Testis (tissue), 2 donors: ENCODE measurements around the gene PCCB.

Experiments used
- CTCF ChIP-seq, 3 experiments: fragments of 450-650 bp in 2 of 3; fragments of 200-600 bp in 1 of 3; sonication (generic) in 1 of 3; IDR thresholded peaks; one replicate each; pipeline ENCODE4 v1.5.1; 2016 to 2019; ENCODE audit warnings: antibody characterized with exemption in 3 of 3, mild to moderate bottlenecking in 2 of 3, moderate library complexity in 1 of 3
- POLR2A ChIP-seq: fragments of 450-650 bp; IDR thresholded peaks from one replicate; pipeline ENCODE4 v1.6.1; 2017; ENCODE audit warnings: antibody characterized with exemption, mild to moderate bottlenecking, moderate library complexity

GRCh38 chr3:136277634-136278033, 27.5 kb downstream of the PCCB start:
- no peak for TF ChIP-seq CTCF (IDR thresholded peaks at IDR 0.05)
- TF ChIP-seq POLR2A, result no peak
